ENCODE measurements around the gene SH3GL1.

The SH3GL1 gene

GRCh38 chr19:4328243-4328990 lies 71.9 kb downstream of the SH3GL1 start:
- TF ChIP-seq EZH2phosphoT487 (IDR thresholded peaks at IDR 0.05; ENCODE audit: low read length) (no peak), EZH2 (optimal IDR thresholded peaks at IDR 0.05; ENCODE audit: low read depth, low read length) (no peak)
- TF ChIP-seq, protein P1, sequence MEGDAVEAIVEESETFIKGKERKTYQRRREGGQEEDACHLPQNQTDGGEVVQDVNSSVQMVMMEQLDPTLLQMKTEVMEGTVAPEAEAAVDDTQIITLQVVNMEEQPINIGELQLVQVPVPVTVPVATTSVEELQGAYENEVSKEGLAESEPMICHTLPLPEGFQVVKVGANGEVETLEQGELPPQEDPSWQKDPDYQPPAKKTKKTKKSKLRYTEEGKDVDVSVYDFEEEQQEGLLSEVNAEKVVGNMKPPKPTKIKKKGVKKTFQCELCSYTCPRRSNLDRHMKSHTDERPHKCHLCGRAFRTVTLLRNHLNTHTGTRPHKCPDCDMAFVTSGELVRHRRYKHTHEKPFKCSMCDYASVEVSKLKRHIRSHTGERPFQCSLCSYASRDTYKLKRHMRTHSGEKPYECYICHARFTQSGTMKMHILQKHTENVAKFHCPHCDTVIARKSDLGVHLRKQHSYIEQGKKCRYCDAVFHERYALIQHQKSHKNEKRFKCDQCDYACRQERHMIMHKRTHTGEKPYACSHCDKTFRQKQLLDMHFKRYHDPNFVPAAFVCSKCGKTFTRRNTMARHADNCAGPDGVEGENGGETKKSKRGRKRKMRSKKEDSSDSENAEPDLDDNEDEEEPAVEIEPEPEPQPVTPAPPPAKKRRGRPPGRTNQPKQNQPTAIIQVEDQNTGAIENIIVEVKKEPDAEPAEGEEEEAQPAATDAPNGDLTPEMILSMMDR (IDR thresholded peaks at IDR 0.05; ENCODE audit: low read length) = no peak
- Histone ChIP-seq H2AFZ (ENCODE audit: low read length) (peak overlapping the region; percentile 22), H3K27me3 (replicated peaks; ENCODE audit: insufficient read depth, low read length) (peaks cover 18% of the 10 kb centered on the region), H3K4me1 (ENCODE audit: low read length) (0 out of 2 replicates have a peak, but pooled peaks cover 3% of the 10 kb centered on the region), H3F3A (ENCODE audit: insufficient read depth, low read length) (no peaks in the 10 kb centered on the region), H4K20me1 (ENCODE audit: insufficient read depth, low read length) (no peaks in the 10 kb centered on the region), H3K9me3 (replicated peaks; ENCODE audit: insufficient read depth, low read length) (no peaks in the 10 kb centered on the region), H3K27ac (ENCODE audit: low read length) (peak overlapping the region; percentile 33; the same call in 1 of the 2 replicates), H3K4me3 (ENCODE audit: low read length) (peak overlapping the region; percentile 55), H3K9ac (ENCODE audit: low read length) (peak overlapping the region; percentile 61), H3K79me2 (ENCODE audit: low read length) (no peaks in the 10 kb centered on the region), H3K36me3 (replicated peaks; ENCODE audit: insufficient read depth, low read length) (no peaks in the 10 kb centered on the region), H3K9me2 (replicated peaks; ENCODE audit: insufficient read depth, low read length) (no peaks in the 10 kb centered on the region), H3K4me2 (ENCODE audit: low read depth, low read length) (peak overlapping the region; percentile 63; the same call in 1 of the 2 replicates)
- DNase-seq = peak; percentile 88

GRCh38 chr19:4327877-4328242 lies 72.5 kb downstream of the SH3GL1 start:
- Histone ChIP-seq H3K9me2 (replicated peaks; ENCODE audit: insufficient read depth, low read length) (no peaks in the 10 kb centered on the region), H3K27me3 (replicated peaks; ENCODE audit: insufficient read depth, low read length) (peaks cover 23% of the 10 kb centered on the region), H3K4me3 (ENCODE audit: low read length) (peak overlapping the region; percentile 45), H3K9ac (ENCODE audit: low read length) (no peak overlapping the region), H2AFZ (ENCODE audit: low read length) (peak overlapping the region; percentile 70), H3F3A (ENCODE audit: insufficient read depth, low read length) (no peaks in the 10 kb centered on the region), H3K27ac (ENCODE audit: low read length) (no peak overlapping the region), H3K4me1 (ENCODE audit: low read length) (0 out of 2 replicates have a peak, but pooled peaks cover 3% of the 10 kb centered on the region), H3K4me2 (ENCODE audit: low read depth, low read length) (peak overlapping the region; percentile 63), H3K36me3 (replicated peaks; ENCODE audit: insufficient read depth, low read length) (no peaks in the 10 kb centered on the region), H3K9me3 (replicated peaks; ENCODE audit: insufficient read depth, low read length) (no peaks in the 10 kb centered on the region), H4K20me1 (ENCODE audit: insufficient read depth, low read length) (no peaks in the 10 kb centered on the region), H3K79me2 (ENCODE audit: low read length) (no peaks in the 10 kb centered on the region)
- no peak for DNase-seq
- TF ChIP-seq, protein P1 (IDR thresholded peaks at IDR 0.05; ENCODE audit: low read length) = no peak
- TF ChIP-seq EZH2phosphoT487 (IDR thresholded peaks at IDR 0.05; ENCODE audit: low read length) (no peak), EZH2 (optimal IDR thresholded peaks at IDR 0.05; ENCODE audit: low read depth, low read length) (no peak)

GRCh38 chr19:4327252-4327876 lies 73.0 kb downstream of the SH3GL1 start:
- no peak overlapping the region for H3K9ac ChIP-seq (ENCODE audit: low read length)
- TF ChIP-seq EZH2 (optimal IDR thresholded peaks at IDR 0.05; ENCODE audit: low read depth, low read length) (no peak), EZH2phosphoT487 (IDR thresholded peaks at IDR 0.05; ENCODE audit: low read length) (no peak)
- TF ChIP-seq, protein P1 (IDR thresholded peaks at IDR 0.05; ENCODE audit: low read length) = no peak
- no peaks in the 10 kb centered on the region for H3K9me2 ChIP-seq (replicated peaks; ENCODE audit: insufficient read depth, low read length)
- no peak overlapping the region for H3K27ac ChIP-seq (ENCODE audit: low read length)
- no peaks in the 10 kb centered on the region for H3K79me2 ChIP-seq (ENCODE audit: low read length)
- peak; percentile 13 for DNase-seq
- peaks cover 23% of the 10 kb centered on the region for H3K27me3 ChIP-seq (replicated peaks; ENCODE audit: insufficient read depth, low read length)
- H3F3A ChIP-seq (ENCODE audit: insufficient read depth, low read length) = no peaks in the 10 kb centered on the region
- H3K4me2 ChIP-seq (ENCODE audit: low read depth, low read length) = peak overlapping the region; percentile 63
- no peak overlapping the region for H2AFZ ChIP-seq (ENCODE audit: low read length)
- peak overlapping the region; percentile 45 for H3K4me3 ChIP-seq (ENCODE audit: low read length)
- 0 out of 2 replicates have a peak, but pooled peaks cover 3% of the 10 kb centered on the region for H3K4me1 ChIP-seq (ENCODE audit: low read length)
- H4K20me1 ChIP-seq (ENCODE audit: insufficient read depth, low read length) = no peaks in the 10 kb centered on the region
- H3K36me3 ChIP-seq (replicated peaks; ENCODE audit: insufficient read depth, low read length) = no peaks in the 10 kb centered on the region
- H3K9me3 ChIP-seq (replicated peaks; ENCODE audit: insufficient read depth, low read length) = no peaks in the 10 kb centered on the region
